HTR-8/SVneo (cell line): Measurements from ENCODE around the gene PPP4R2.
A peak's percentile ranks its signal among the peaks of the same experiment; 100 is the strongest.

Source experiments
- DNase-seq: peaks from one replicate; pipeline ENCODE4 v3.0.0; 2011; ENCODE audit warnings: low spot score, mixed read lengths; ENCODE audit not compliant: insufficient read length
- FAIRE-seq: peaks from 2 replicates; lab custom pipeline; 2011; peaks lifted over from hg19 to GRCh38; lab: Jason Lieb, UNC

PPP4R2 gene, protein sequence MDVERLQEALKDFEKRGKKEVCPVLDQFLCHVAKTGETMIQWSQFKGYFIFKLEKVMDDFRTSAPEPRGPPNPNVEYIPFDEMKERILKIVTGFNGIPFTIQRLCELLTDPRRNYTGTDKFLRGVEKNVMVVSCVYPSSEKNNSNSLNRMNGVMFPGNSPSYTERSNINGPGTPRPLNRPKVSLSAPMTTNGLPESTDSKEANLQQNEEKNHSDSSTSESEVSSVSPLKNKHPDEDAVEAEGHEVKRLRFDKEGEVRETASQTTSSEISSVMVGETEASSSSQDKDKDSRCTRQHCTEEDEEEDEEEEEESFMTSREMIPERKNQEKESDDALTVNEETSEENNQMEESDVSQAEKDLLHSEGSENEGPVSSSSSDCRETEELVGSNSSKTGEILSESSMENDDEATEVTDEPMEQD

DNA sequence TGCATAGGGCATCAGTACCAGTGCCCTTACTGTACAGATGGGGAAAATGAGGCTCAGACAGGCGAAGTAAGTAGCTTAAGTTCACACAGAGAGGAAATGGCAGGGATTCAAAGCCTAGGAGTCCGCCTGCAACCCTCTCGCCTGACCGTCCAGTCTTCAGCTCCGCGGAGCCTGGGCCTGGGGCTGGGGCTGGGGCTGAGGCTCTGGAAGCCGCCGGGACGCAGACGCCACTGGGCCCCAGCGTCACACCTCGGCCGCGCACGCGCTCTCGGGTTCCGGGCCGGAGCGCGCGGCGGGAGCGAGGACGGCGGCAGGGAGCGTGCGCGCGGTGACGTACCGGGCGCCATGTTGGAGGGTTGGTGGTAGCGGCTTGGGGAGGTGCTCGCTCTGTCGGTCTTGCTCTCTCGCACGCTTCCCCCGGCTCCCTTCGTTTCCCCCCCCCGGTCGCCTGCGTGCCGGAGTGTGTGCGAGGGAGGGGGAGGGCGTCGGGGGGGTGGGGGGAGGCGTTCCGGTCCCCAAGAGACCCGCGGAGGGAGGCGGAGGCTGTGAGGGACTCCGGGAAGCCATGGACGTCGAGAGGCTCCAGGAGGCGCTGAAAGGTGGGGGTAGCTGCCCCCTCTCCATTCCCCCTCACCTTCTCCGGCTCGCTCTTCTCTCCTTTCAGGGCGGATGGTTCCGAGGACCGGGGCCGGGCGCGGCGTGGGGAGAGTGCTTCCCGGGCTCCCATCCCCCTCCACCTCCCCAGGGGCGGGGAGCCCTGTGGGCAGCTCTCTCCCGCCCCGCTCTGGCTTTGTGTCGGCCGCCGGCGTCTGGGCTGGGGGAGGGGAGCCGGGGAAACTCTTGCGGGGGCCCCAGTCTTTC lies at the start of gene PPP4R2:
TSS of gene PPP4R2 (plus strand) at position 339 of the 861 bp plus-strand sequence. CDS start at position 566, 227 bp downstream.
- DNase-seq (peak; percentile 82), FAIRE-seq (peak; percentile 95)

- no peak for DNase-seq
- no peak for FAIRE-seq
Measured at GRCh38 chr3:72947715-72948490, 48.7 kb upstream of the PPP4R2 start.

GRCh38 chr3:72949016-72949415 lies 47.6 kb upstream of the PPP4R2 start:
- FAIRE-seq (no peak), DNase-seq (no peak)

- FAIRE-seq, result no peak
Measured at GRCh38 chr3:72950372-72950771, 46.2 kb upstream of the PPP4R2 start.

GRCh38 chr3:72950801-72951200 lies 45.8 kb upstream of the PPP4R2 start:
- no peak for FAIRE-seq
- DNase-seq, result no peak

More at GRCh38 chr3:72950372-72950771, 46.2 kb upstream of the PPP4R2 start:
- no peak for DNase-seq

- DNase-seq (no peak), FAIRE-seq (no peak)
Measured at GRCh38 chr3:72951259-72951722, 45.3 kb upstream of the PPP4R2 start.

DNA sequence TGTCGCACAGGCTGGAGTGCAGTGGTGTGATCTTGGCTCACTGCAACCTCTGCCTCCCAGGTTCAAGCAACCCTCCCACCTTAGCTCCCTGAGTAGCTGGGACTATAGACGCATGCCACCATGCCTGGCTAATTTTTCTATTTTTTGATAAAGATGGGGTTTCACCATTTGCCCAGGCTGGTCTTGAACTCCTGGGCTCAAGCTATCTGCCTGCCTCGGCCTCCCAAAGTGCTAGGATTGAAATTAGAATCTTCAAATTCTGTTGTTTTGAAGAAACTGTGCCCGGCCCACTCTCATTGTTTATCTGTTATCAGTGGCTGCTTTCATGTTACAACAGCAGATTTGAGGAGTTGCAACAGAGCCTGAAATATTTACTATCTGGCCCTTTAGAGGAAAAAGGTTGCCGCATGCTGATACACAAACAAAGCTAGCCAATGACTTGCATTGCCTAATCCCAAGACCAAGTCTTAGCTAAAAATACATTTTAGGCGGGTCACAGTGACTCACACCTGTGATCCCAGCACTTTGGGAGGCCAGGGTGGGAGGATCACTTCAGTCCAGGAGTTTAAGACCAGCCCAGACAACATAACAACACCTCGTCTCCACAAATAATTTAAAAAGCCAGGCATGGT lies 43.2 kb upstream of the PPP4R2 start:
- FAIRE-seq (no peak), DNase-seq (no peak)

- FAIRE-seq, result no peak
- no peak for DNase-seq
Measured at GRCh38 chr3:72957297-72957696, 39.3 kb upstream of the PPP4R2 start.

DNA sequence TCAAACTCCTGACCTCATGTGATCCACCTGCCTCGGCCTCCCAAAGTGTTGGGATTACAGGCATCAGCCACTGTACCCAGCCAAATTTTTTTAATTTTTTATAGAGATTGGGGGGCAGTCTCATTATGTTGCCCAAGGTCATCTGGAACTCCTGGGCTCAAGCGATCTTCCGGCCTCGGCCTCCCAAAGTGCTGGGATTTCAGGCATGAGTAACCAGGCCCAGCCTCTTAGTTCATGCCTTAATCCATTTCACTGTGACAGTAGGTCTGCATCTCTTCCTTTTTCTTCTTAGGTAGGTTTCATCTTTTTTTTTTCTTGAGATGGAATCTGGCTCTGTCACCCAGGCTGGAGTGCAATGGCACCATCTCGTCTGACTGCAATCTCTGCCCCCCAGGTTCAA lies 37.3 kb upstream of the PPP4R2 start:
- FAIRE-seq (no peak), DNase-seq (no peak)

DNA sequence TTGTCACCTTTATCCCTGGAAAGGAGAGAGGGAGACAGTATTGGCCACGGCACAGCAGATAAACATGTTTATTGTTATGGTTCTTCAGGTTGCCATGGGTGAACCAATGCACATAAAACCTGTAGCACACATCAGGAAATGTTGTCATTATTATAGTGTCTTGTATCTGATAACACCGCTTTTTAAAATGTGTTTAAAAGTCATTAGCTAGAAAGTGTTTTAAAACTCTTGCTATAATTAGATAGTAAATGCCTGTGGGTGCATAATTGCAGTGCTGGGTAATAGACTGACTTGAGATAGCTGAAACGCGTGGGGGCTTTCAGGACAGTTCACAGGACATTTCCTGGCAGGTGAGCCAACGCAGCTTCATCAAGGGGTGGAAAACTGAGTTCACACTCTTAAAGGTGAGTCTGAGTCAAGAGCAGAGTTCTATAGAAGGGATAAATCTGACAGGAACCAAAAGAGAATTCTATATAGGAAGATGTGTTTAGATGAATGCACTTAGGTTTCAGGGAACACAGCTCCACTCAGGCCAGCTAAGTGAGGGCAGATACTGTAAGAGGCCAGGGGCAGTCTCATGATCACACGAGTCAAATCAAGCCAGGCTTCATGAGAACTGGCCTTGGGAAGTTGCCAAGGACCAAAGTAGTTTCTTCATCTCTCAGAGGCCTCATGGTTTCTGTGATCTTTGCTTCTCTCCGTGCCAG lies 35.6 kb upstream of the PPP4R2 start:
- DNase-seq (no peak), FAIRE-seq (no peak)

GRCh38 chr3:72961752-72962151 lies 34.9 kb upstream of the PPP4R2 start:
- DNase-seq (no peak), FAIRE-seq (no peak)

DNA sequence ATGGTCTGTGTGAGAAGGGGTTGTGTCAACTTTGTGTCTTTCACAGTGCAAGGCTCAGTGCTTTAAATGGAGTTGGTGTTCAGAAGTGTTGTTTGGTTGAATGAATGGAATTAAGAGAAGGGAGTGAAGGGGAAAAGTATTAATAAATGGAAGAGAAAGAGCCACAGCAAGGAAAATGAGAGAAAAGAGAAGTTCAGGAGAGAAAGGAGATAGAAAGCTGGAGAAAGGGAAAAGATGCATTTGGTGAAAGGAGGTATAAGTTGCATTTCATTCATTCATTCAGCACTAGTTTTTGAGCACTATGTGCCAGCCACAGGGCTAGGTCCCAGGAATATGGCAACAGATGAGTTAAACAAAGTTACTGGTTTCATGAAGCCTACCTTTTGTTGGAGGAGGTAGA lies 34.3 kb upstream of the PPP4R2 start:
- FAIRE-seq (no peak), DNase-seq (no peak)

DNA sequence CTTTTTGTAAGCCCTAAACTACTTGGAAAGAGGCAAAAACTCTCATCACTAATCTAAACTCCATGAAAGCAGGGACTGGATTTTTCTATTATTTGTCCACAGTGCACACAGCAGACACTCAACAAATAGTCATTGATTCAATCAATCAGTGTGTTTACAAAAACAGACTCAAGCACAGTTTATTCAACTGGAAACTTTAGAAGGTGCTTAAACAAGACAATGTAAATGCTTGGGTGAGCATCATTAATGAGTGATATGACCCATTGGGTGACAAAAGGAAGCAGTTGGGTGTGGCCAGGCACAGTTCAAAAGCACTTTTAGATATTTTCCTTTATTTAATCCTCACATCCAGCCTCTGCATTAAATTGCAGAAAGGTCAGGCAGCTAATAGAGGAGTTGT lies 32.0 kb upstream of the PPP4R2 start:
- FAIRE-seq (no peak), DNase-seq (no peak)

DNA sequence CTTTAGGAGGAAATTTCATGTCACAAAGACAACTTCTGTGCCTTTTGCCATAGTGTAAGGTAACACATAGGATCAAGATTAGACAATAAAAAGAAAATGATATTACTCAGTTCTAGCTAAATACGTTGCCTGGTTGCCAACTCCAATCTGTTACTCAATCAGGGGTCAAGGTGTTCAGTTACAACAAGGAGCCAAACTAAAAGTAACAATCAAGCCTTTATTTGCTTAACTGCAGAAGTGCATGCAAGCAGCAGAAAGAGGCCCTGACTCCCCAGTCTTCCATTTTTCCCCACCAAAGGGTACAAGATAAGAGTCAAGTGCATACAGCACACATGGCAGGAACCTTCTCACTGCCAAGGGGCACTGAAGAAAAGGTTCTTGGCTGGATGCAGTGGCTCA lies 28.3 kb upstream of the PPP4R2 start:
- DNase-seq (no peak), FAIRE-seq (no peak)

- DNase-seq (no peak), FAIRE-seq (no peak)
Measured at GRCh38 chr3:72969766-72970165, 26.8 kb upstream of the PPP4R2 start.

- no peak for DNase-seq
- FAIRE-seq, result no peak
Measured at GRCh38 chr3:72970942-72971341, 25.7 kb upstream of the PPP4R2 start.

GRCh38 chr3:72972706-72973030 lies 23.9 kb upstream of the PPP4R2 start:
- no peak for DNase-seq
- no peak for FAIRE-seq

DNA sequence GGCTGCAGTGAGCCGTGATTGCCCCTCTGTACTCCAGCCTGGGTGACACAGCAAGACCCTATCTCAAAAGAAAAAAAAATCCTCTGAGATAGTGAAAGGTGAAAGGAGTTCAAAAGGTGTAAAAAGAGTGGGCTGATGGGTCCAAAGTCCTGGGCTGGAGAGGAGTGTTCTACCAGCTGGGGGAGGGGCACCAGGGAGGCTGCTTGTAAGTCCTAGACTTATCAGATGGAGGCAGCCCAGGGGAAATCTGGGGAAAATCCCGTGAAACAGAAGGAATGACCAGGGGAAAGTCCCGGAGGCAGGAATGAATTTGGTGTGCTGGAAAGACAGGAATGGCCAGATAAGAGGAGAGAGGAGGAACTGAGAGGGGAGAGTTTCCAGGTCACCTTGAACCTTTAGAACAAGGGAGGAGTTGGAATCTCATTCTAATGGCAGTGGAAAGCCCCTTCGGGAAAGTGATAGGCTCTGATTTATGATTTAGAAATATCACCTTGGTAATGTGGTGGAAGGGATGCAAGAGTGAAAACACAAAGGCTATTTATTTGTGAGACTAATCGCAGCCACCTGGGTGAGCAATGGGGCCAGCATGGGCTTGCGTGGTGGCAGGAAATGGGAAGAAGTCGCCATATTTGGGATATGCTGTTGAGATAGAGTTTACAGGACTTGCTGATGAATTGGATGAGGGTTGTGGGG lies 23.4 kb upstream of the PPP4R2 start:
- FAIRE-seq (no peak), DNase-seq (no peak)

DNA sequence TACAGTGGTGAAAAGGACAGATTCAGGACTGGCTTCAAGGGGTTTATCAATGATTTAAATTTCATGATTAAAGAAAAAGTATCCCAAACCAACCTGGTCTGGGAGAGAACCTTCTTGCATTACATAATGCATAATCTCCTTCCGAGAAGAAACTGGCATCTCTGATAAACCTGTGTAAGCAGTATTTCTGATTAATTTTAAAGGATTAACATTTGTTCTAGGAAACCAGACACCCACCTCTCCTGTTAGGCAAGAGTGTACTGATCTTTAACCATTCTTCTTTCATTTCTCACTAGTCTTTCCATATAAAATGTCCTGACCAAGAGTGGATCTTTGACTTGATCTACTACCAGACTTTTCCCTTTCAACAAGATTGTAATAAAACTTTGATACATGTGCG lies 22.8 kb upstream of the PPP4R2 start:
- FAIRE-seq, result no peak

More for the DNA sequence above, 22.8 kb upstream of the PPP4R2 start:
- no peak for DNase-seq
